ENCODE measurements around the gene GTF2A1. TPM values are rescaled to one million over a fixed set of nuclear protein-coding genes. Genes with fewer than 3 reads are reported as not detected.

The GTF2A1 gene
- polyA plus RNA-seq, 2 donors: 3.8 to 6.2 TPM

DNA sequence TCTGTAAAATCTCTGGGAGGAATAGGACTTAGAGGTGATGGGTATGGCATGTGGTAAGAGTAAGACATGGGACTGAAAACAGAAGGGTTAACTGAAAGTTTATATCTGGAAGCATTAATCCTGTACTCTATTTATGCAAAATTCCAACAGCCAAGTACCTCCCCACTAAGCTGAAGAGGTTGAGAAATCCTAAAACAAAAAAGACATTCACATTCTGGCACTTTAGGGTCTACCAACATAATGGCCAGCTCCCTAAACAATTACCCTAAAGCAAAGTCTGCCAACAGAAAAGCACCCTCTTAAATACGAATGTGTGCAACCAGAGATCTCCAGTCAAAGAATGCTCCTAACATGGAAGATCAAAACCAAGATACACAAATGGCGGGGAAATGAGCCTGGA lies 87.4 kb downstream of the GTF2A1 start:
- WGBS, 2 donors: 70 to 74% methylated on average over 2 of the region's 2 CpGs
- Histone ChIP-seq H3K4me3 (ENCODE audit: low read depth in 1 of 2, low read length in 2 of 2) (no peak overlapping the region), H3K27ac (ENCODE audit: low read depth in 2 of 2, low read length in 1 of 2) (no peak overlapping the region), H3K27me3 (ENCODE audit: control insufficient read depth in 1 of 2, insufficient read depth in 2 of 2, low read length in 2 of 2) (no peaks in the 10 kb centered on the region), H3K36me3 (ENCODE audit: control insufficient read depth in 2 of 2, insufficient read depth in 2 of 2, low read length in 1 of 2) (no peaks in the 10 kb centered on the region), H3K9me3 (ENCODE audit: control insufficient read depth in 2 of 2, insufficient read depth in 1 of 2, low read depth in 1 of 2, low read length in 1 of 2) (no peaks in the 10 kb centered on the region), H3K4me1 (ENCODE audit: control insufficient read depth in 2 of 2, insufficient read depth in 2 of 2, low read length in 1 of 2) (no peaks in the 10 kb centered on the region)

DNA sequence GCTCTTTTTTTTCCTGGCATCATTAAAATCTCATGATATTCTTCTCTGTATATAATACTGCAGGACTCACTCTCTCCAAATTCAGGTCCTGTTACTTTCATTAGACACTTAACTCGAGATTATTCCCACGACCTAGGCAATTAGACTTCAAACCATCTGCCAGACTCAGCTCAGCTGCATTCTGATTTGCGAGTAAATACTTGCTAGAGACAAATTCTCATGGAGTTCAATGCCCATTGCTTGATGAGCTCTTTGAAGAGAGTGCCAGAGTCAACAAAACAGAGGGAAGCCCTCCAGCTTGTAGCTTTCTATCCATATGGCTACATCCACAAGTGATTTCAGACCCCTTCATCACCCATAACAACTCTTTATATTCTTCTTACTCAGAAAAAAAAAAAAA lies 88.3 kb downstream of the GTF2A1 start:
- H3K4me1 ChIP-seq (ENCODE audit: control insufficient read depth in 2 of 2, insufficient read depth in 2 of 2, low read length in 1 of 2): no peaks in the 10 kb centered on the region
- 19 to 20% methylated on average over 3 of the region's 3 CpGs for WGBS, 2 donors
- H3K36me3 ChIP-seq (ENCODE audit: control insufficient read depth in 2 of 2, insufficient read depth in 2 of 2, low read length in 1 of 2): no peaks in the 10 kb centered on the region
- no peaks in the 10 kb centered on the region for H3K9me3 ChIP-seq (ENCODE audit: control insufficient read depth in 2 of 2, insufficient read depth in 1 of 2, low read depth in 1 of 2, low read length in 1 of 2)
- H3K27me3 ChIP-seq (ENCODE audit: control insufficient read depth in 1 of 2, insufficient read depth in 2 of 2, low read length in 2 of 2): no peaks in the 10 kb centered on the region
- no peak overlapping the region for H3K4me3 ChIP-seq (ENCODE audit: low read depth in 1 of 2, low read length in 2 of 2)
- no peak overlapping the region for H3K27ac ChIP-seq (ENCODE audit: low read depth in 2 of 2, low read length in 1 of 2)

DNA sequence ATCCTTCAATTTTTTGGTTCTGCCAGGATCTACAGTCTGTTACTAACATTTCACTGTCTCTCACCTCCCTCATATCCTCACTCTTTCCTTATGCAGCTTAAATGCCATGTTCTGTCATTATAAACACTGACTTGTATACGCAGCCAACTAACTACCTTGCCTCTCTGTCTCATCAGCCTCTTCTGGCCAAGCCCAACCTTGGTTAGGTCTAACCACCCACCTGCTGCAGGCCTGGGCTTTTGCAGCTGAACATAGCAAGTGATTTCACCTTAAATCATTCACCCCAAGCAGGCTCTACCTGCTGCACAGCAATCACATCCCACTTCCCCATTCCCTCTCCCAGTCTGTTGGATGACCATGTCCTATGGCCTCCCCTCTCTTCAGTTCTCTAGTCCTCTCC lies 91.5 kb downstream of the GTF2A1 start:
- Histone ChIP-seq H3K27ac (ENCODE audit: low read depth in 2 of 2, low read length in 1 of 2) (no peak overlapping the region), H3K4me3 (ENCODE audit: low read depth in 1 of 2, low read length in 2 of 2) (no peak overlapping the region), H3K27me3 (ENCODE audit: control insufficient read depth in 1 of 2, insufficient read depth in 2 of 2, low read length in 2 of 2) (no peaks in the 10 kb centered on the region), H3K36me3 (ENCODE audit: control insufficient read depth in 2 of 2, insufficient read depth in 2 of 2, low read length in 1 of 2) (no peaks in the 10 kb centered on the region), H3K4me1 (ENCODE audit: control insufficient read depth in 2 of 2, insufficient read depth in 2 of 2, low read length in 1 of 2) (no peaks in the 10 kb centered on the region), H3K9me3 (ENCODE audit: control insufficient read depth in 2 of 2, insufficient read depth in 1 of 2, low read depth in 1 of 2, low read length in 1 of 2) (no peaks in the 10 kb centered on the region)
- 93 to 97% methylated on average over 1 of the region's 1 CpG for WGBS, 2 donors

DNA sequence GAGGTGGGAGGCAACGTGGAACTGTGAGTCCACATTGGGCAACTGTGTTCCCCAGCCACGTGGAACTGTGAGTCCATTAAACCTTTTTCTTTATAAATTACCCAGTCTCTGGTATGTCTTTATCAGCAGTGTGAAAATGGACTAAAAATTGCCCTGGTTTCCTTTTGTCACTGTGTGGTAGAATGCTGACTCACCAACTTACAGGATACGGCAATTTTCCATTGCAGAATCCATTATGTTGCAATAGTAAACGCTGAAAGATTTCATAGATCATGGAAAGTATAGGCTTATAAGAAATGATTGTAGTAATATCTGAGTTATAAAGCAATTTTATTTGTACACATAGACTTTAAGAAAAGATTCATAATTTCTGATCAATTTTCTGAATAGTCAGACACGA lies 93.0 kb downstream of the GTF2A1 start:
- Histone ChIP-seq H3K27ac (ENCODE audit: low read depth in 2 of 2, low read length in 1 of 2) (no peak overlapping the region), H3K4me1 (ENCODE audit: control insufficient read depth in 2 of 2, insufficient read depth in 2 of 2, low read length in 1 of 2) (no peaks in the 10 kb centered on the region), H3K9me3 (ENCODE audit: control insufficient read depth in 2 of 2, insufficient read depth in 1 of 2, low read depth in 1 of 2, low read length in 1 of 2) (no peaks in the 10 kb centered on the region), H3K36me3 (ENCODE audit: control insufficient read depth in 2 of 2, insufficient read depth in 2 of 2, low read length in 1 of 2) (no peaks in the 10 kb centered on the region), H3K27me3 (ENCODE audit: control insufficient read depth in 1 of 2, insufficient read depth in 2 of 2, low read length in 2 of 2) (no peaks in the 10 kb centered on the region), H3K4me3 (ENCODE audit: low read depth in 1 of 2, low read length in 2 of 2) (no peak overlapping the region)
- 66 to 72% methylated on average over 5 of the region's 5 CpGs for WGBS, 2 donors

DNA sequence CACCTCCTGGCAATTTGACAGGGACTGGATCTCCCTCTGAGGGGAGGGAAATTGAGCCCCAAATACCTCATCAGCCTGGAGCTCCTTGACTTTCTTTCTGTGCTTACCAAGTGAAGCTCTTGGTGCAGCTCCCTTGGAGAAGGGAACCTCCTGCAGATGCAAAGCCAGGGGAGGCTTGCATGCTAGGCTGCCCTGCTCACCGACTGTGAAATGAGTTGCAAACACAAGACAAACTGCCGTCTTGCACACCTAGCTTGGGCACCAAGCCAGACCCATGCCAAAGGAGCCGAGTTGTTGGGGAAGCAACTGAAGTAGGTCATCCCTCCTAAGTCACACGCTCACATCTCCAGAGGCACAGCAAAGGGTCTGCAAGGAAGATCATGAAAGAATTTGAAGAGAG lies 95.2 kb downstream of the GTF2A1 start:
- WGBS, 2 donors: 85 to 88% methylated on average over 4 of the region's 4 CpGs
- no peak overlapping the region for H3K4me3 ChIP-seq (ENCODE audit: low read depth in 1 of 2, low read length in 2 of 2)
- H3K27ac ChIP-seq (ENCODE audit: low read depth in 2 of 2, low read length in 1 of 2): no peak overlapping the region
- H3K4me1 ChIP-seq (ENCODE audit: control insufficient read depth in 2 of 2, insufficient read depth in 2 of 2, low read length in 1 of 2): no peaks in the 10 kb centered on the region
- no peaks in the 10 kb centered on the region for H3K9me3 ChIP-seq (ENCODE audit: control insufficient read depth in 2 of 2, insufficient read depth in 1 of 2, low read depth in 1 of 2, low read length in 1 of 2)
- H3K36me3 ChIP-seq (ENCODE audit: control insufficient read depth in 2 of 2, insufficient read depth in 2 of 2, low read length in 1 of 2): no peaks in the 10 kb centered on the region
- H3K27me3 ChIP-seq (ENCODE audit: control insufficient read depth in 1 of 2, insufficient read depth in 2 of 2, low read length in 2 of 2): no peaks in the 10 kb centered on the region

Other genes with a start within 250 kb of the GTF2A1 start
- gene STON2, start 179.4 kb upstream of the GTF2A1 start, polyA plus RNA-seq: 10 to 100 TPM in 1 of 2 donors, 1 to 10 TPM in 1; 8.5 to 20.4 TPM